ENCODE results near the gene TEX13C.

TEX13C gene

DNA sequence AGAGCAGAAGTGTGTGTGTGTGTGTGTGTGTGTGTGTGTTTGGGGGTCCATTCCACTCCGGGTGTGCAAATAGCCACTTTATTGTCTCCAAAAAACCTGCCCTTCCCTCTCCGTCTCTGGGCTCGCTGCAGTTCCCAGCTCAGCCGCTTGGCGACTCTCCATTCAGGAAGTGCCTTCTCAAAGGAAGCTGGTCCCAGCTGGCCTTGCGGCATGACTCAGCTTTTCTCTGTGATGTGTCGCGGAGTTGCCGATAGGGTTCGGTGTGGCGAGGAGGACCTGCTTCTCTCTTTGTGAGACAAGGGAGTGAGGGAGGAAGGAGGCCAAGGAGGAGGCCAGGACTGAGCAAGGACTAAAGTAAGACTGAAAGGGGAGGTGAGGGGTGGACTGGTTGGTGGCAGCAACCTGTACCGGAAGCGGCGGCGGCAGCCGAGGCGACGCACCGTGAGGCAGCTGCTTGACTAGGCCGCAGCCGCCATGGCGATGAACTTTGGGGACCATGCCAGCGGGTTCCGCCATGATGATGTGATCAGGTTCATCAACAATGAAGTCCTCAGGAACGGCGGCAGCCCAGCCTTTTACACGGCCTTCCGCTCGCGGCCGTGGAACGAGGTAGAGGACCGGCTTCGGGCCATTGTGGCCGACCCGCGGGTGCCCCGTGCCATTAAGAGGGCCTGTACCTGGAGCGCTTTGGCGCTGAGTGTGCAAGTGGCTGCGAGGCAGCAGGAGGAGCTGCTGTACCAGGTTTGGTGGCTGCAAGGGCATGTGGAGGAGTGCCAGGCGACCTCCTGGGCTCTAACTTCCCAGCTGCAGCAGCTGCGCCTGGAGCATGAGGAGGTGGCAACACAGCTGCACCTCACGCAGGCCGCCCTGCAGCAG lies at the start of gene TEX13C:
TEX13C (plus strand) TSS at position 226 of the 876 bp plus-strand sequence; CDS start at position 475, 249 bp downstream.
- H3K4me3 ChIP-seq (ENCODE audit: low read length), result no peak within 1 kb of the TSS
- H3K27me3 ChIP-seq (ENCODE audit: control insufficient read depth, insufficient read depth, low read length), result no peaks in the 10 kb centered on the region
- DNase-seq (ENCODE audit: low read depth, low spot score), result no peak
- no peaks in the 10 kb centered on the region for H3K36me3 ChIP-seq (ENCODE audit: control insufficient read depth, insufficient read depth, low read length)
- H3K9me3 ChIP-seq (ENCODE audit: control insufficient read depth, insufficient read depth, low read length), result no peaks in the 10 kb centered on the region
- no peak within 1 kb of the TSS for H3K27ac ChIP-seq (ENCODE audit: low read length)
- no CpG with 5 or more reads among the region's 45 CpGs for WGBS (ENCODE audit: insufficient coverage, insufficient read length)
- H3K4me1 ChIP-seq (ENCODE audit: control insufficient read depth, insufficient read depth, low read length), result no peaks in the 10 kb centered on the region

- no peaks in the 10 kb centered on the region for H3K9me3 ChIP-seq (ENCODE audit: control insufficient read depth, insufficient read depth, low read length)
- no peak overlapping the region for H3K4me3 ChIP-seq (ENCODE audit: low read length)
- H3K27me3 ChIP-seq (ENCODE audit: control insufficient read depth, insufficient read depth, low read length), result no peaks in the 10 kb centered on the region
- H3K36me3 ChIP-seq (ENCODE audit: control insufficient read depth, insufficient read depth, low read length), result no peaks in the 10 kb centered on the region
- H3K4me1 ChIP-seq (ENCODE audit: control insufficient read depth, insufficient read depth, low read length), result no peaks in the 10 kb centered on the region
- no peak for DNase-seq (ENCODE audit: low read depth, low spot score)
- H3K27ac ChIP-seq (ENCODE audit: low read length), result no peak overlapping the region
- no CpG with 5 or more reads among the region's 3 CpGs for WGBS (ENCODE audit: insufficient coverage, insufficient read length)
Observed at GRCh38 chrX:125287282-125287681, 32.4 kb upstream of the TEX13C start.

DNA sequence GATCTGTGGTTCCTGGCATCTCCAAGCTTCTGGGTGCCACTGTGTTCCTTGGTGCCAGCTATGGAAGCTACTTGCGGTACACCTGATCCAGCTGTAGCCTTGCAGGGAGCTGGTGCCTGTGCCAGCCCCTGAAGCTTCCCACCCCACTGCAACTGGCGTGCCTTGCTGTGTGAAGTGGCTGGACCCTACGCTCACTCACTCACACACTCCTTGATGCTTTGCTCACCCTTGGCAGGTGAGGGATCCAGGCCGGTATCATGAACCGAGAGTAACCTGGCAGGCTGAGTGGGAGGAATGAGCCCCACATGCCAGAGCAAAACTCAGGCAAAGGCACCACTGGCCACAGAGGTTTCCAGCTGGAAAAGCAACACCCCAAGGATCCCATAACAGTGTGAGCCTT lies 31.3 kb upstream of the TEX13C start:
- no peaks in the 10 kb centered on the region for H3K9me3 ChIP-seq (ENCODE audit: control insufficient read depth, insufficient read depth, low read length)
- H3K36me3 ChIP-seq (ENCODE audit: control insufficient read depth, insufficient read depth, low read length), result no peaks in the 10 kb centered on the region
- H3K4me3 ChIP-seq (ENCODE audit: low read length), result no peak overlapping the region
- no peaks in the 10 kb centered on the region for H3K27me3 ChIP-seq (ENCODE audit: control insufficient read depth, insufficient read depth, low read length)
- DNase-seq (ENCODE audit: low read depth, low spot score), result no peak
- WGBS (ENCODE audit: insufficient coverage, insufficient read length), result no CpG with 5 or more reads among the region's 5 CpGs
- no peak overlapping the region for H3K27ac ChIP-seq (ENCODE audit: low read length)
- no peaks in the 10 kb centered on the region for H3K4me1 ChIP-seq (ENCODE audit: control insufficient read depth, insufficient read depth, low read length)

DNA sequence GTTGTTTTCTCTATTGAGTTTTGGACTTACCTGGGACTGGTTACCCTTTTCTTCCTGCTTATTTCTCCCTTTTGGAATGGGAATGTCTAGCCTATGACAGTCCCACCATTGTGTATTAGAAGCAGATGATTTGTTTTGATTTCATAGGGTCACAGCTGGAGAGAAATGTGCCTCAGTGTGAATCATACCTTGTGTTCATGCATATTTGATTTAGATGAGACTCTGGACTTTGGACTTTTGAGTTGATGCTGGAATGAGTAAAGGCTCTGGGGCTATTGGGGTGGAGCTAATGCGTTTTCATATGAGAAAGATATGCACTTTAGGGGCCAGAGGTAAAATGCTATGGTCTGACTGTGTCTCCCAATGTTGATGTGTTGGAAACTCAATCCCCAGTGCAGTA lies 30.5 kb upstream of the TEX13C start:
- H3K27ac ChIP-seq (ENCODE audit: low read length), result no peak overlapping the region

DNA sequence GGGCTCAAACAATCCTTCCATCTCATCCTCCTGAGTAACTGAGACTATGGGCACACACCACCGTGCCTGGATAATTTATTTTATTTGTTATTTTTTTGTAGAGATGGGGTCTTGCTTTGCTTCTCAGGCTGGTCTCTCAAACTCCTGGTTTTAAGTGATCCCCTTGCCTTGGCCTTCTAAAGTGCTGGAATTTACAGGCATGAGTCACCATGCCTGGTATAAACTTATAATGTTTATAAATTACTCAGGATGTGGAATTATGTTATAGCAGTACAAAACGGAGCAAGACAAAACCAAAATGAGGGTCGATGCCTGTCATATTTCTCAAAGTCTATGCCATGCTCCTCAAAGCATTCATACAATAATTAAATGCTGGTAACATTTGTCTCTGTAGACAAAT lies 29.8 kb upstream of the TEX13C start:
- no peaks in the 10 kb centered on the region for H3K9me3 ChIP-seq (ENCODE audit: control insufficient read depth, insufficient read depth, low read length)
- H3K27me3 ChIP-seq (ENCODE audit: control insufficient read depth, insufficient read depth, low read length), result no peaks in the 10 kb centered on the region
- no peak overlapping the region for H3K27ac ChIP-seq (ENCODE audit: low read length)
- DNase-seq (ENCODE audit: low read depth, low spot score), result no peak
- no peaks in the 10 kb centered on the region for H3K36me3 ChIP-seq (ENCODE audit: control insufficient read depth, insufficient read depth, low read length)
- WGBS (ENCODE audit: insufficient coverage, insufficient read length), result no CpG with 5 or more reads among the region's 3 CpGs
- H3K4me3 ChIP-seq (ENCODE audit: low read length), result no peak overlapping the region
- H3K4me1 ChIP-seq (ENCODE audit: control insufficient read depth, insufficient read depth, low read length), result no peaks in the 10 kb centered on the region

More for the DNA sequence above, 30.5 kb upstream of the TEX13C start:
- Histone ChIP-seq H3K27me3 (ENCODE audit: control insufficient read depth, insufficient read depth, low read length) (no peaks in the 10 kb centered on the region), H3K9me3 (ENCODE audit: control insufficient read depth, insufficient read depth, low read length) (no peaks in the 10 kb centered on the region), H3K36me3 (ENCODE audit: control insufficient read depth, insufficient read depth, low read length) (no peaks in the 10 kb centered on the region), H3K4me3 (ENCODE audit: low read length) (no peak overlapping the region), H3K4me1 (ENCODE audit: control insufficient read depth, insufficient read depth, low read length) (no peaks in the 10 kb centered on the region)
- no peak for DNase-seq (ENCODE audit: low read depth, low spot score)
- WGBS (ENCODE audit: insufficient coverage, insufficient read length), result no CpG with 5 or more reads among the region's 1 CpG

- DNase-seq (ENCODE audit: low read depth, low spot score), result no peak
- Histone ChIP-seq H3K27ac (ENCODE audit: low read length) (no peak overlapping the region), H3K9me3 (ENCODE audit: control insufficient read depth, insufficient read depth, low read length) (no peaks in the 10 kb centered on the region), H3K4me1 (ENCODE audit: control insufficient read depth, insufficient read depth, low read length) (no peaks in the 10 kb centered on the region), H3K4me3 (ENCODE audit: low read length) (no peak overlapping the region), H3K36me3 (ENCODE audit: control insufficient read depth, insufficient read depth, low read length) (no peaks in the 10 kb centered on the region), H3K27me3 (ENCODE audit: control insufficient read depth, insufficient read depth, low read length) (no peaks in the 10 kb centered on the region)
Observed at GRCh38 chrX:125291124-125291523, 28.5 kb upstream of the TEX13C start.

- Histone ChIP-seq H3K36me3 (ENCODE audit: control insufficient read depth, insufficient read depth, low read length) (no peaks in the 10 kb centered on the region), H3K27ac (ENCODE audit: low read length) (no peak overlapping the region), H3K27me3 (ENCODE audit: control insufficient read depth, insufficient read depth, low read length) (no peaks in the 10 kb centered on the region), H3K4me1 (ENCODE audit: control insufficient read depth, insufficient read depth, low read length) (no peaks in the 10 kb centered on the region), H3K9me3 (ENCODE audit: control insufficient read depth, insufficient read depth, low read length) (no peaks in the 10 kb centered on the region), H3K4me3 (ENCODE audit: low read length) (no peak overlapping the region)
- no CpG with 5 or more reads among the region's 1 CpG for WGBS (ENCODE audit: insufficient coverage, insufficient read length)
- no peak for DNase-seq (ENCODE audit: low read depth, low spot score)
Observed at GRCh38 chrX:125293850-125294780, 25.6 kb upstream of the TEX13C start.

DNA sequence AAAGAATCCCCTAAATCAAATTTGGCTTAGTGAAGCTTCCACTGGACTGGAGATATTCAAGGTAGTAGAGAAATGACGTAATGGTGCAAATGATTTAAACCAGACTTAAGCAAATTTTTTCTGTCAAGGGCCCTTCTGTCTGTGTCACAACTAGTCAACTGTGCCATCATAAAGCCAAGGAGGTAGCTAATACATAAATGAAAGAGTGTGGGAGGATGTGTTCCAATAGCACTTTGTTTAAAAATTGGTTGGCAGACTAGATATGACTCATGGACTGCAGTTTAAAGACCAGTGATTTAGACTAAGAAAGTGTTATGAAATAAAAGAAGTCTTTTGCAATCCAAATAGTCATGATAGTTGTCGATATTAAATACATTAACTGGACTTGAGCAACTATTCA lies 24.3 kb upstream of the TEX13C start:
- no peak for DNase-seq (ENCODE audit: low read depth, low spot score)
- Histone ChIP-seq H3K9me3 (ENCODE audit: control insufficient read depth, insufficient read depth, low read length) (no peaks in the 10 kb centered on the region), H3K4me3 (ENCODE audit: low read length) (no peak overlapping the region), H3K27ac (ENCODE audit: low read length) (no peak overlapping the region), H3K4me1 (ENCODE audit: control insufficient read depth, insufficient read depth, low read length) (no peaks in the 10 kb centered on the region), H3K27me3 (ENCODE audit: control insufficient read depth, insufficient read depth, low read length) (no peaks in the 10 kb centered on the region), H3K36me3 (ENCODE audit: control insufficient read depth, insufficient read depth, low read length) (no peaks in the 10 kb centered on the region)
- WGBS (ENCODE audit: insufficient coverage, insufficient read length), result no CpG with 5 or more reads among the region's 2 CpGs

DNA sequence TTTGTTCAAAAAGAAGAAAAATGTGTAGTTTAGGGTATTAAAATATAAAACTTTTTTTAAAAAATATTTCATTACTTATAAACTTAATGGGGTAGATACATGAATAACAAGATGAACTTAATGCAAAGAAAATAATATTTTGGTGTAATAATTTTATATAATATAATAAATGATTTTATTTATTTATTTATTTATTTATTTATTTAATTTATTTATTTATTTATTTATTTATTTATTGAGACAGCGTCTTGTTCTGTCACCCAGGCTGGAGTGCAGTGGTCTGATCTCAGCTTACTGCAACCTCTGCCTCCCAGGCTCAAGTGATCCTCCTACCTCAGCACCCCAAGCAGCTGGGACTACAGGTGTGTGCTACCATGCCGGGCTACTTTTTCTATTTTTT lies 20.8 kb upstream of the TEX13C start:
- H3K9me3 ChIP-seq (ENCODE audit: control insufficient read depth, insufficient read depth, low read length), result no peaks in the 10 kb centered on the region
- no CpG with 5 or more reads among the region's 2 CpGs for WGBS (ENCODE audit: insufficient coverage, insufficient read length)
- H3K4me1 ChIP-seq (ENCODE audit: control insufficient read depth, insufficient read depth, low read length), result no peaks in the 10 kb centered on the region
- no peak overlapping the region for H3K27ac ChIP-seq (ENCODE audit: low read length)
- no peaks in the 10 kb centered on the region for H3K36me3 ChIP-seq (ENCODE audit: control insufficient read depth, insufficient read depth, low read length)
- DNase-seq (ENCODE audit: low read depth, low spot score), result no peak
- H3K4me3 ChIP-seq (ENCODE audit: low read length), result no peak overlapping the region
- no peaks in the 10 kb centered on the region for H3K27me3 ChIP-seq (ENCODE audit: control insufficient read depth, insufficient read depth, low read length)

GRCh38 chrX:125306335-125306866 lies 13.3 kb upstream of the TEX13C start:
- Histone ChIP-seq H3K4me1 (ENCODE audit: control insufficient read depth, insufficient read depth, low read length) (no peaks in the 10 kb centered on the region), H3K36me3 (ENCODE audit: control insufficient read depth, insufficient read depth, low read length) (no peaks in the 10 kb centered on the region), H3K4me3 (ENCODE audit: low read length) (no peak overlapping the region), H3K27me3 (ENCODE audit: control insufficient read depth, insufficient read depth, low read length) (no peaks in the 10 kb centered on the region), H3K27ac (ENCODE audit: low read length) (no peak overlapping the region), H3K9me3 (ENCODE audit: control insufficient read depth, insufficient read depth, low read length) (no peaks in the 10 kb centered on the region)
- no peak for DNase-seq (ENCODE audit: low read depth, low spot score)
- no CpG with 5 or more reads among the region's 1 CpG for WGBS (ENCODE audit: insufficient coverage, insufficient read length)

All from iPS DF 6.9 (cell line).